HepG2 (cell line): ENCODE data around the gene DPP3. TPM values are rescaled to one million over a fixed set of nuclear protein-coding genes. Genes with fewer than 3 reads are reported as not detected.

Experiments used
- ATAC-seq: fragments of 200-7000 bp; cut with Tn5 transposase; 3 replicates; pipeline ENCODE4 v1.9.1; 2020; ENCODE audit warnings: mild to moderate bottlenecking, moderate library complexity
- BruUV-seq: library from RNA; stranded (reverse); fragments of 400-500 nt; replicated peaks from 2 replicates; lab custom pipeline; 2021; lab: Mats Ljungman, UMichigan
- CTCF ChIA-PET: fragments of 300-600 bp; formaldehyde crosslinking; extraction: SDS; loops from one replicate; lab custom pipeline; 2021; ENCODE audit warnings: low total read pairs, inconsistent platforms, low intra/inter-chr PET ratio; lab: Yijun Ruan, JAX
- POLR2A ChIA-PET: fragments of 350-600 bp; sonication (Branson Sonifier 250); formaldehyde crosslinking; loops from one replicate; lab custom pipeline; 2020; ENCODE audit warnings: antibody characterized with exemption, inconsistent platforms; lab: Yijun Ruan, JAX
- DNase-seq: peaks from one replicate; pipeline ENCODE4 v3.0.0-alpha.2; 2015; ENCODE audit warnings: low spot score
- FAIRE-seq: peaks from 3 replicates; lab custom pipeline; 2011; peaks lifted over from hg19 to GRCh38; lab: Jason Lieb, UNC
- H2AFZ ChIP-seq: one replicate; pipeline ENCODE4 v1.6.1; 2011; ENCODE audit warnings: low read length, inconsistent platforms
- H3K27ac ChIP-seq: fragments of 300-600 bp; 3 replicates; pipeline ENCODE4 v1.8.0; 2011; ENCODE audit warnings: mixed run types, mild to moderate bottlenecking, mixed read lengths, low read length, inconsistent platforms; ENCODE audit not compliant: insufficient read depth; ENCODE audit errors: extremely low read length
- H3K27me3 ChIP-seq, 2 experiments: fragments of 200-600 bp in 1 of 2; 2 replicates in 1 of 2; 3 replicates in 1 of 2; pipeline versions ENCODE4 v1.6.0 to v1.8.0; 2011; ENCODE audit warnings: low read length in 2 of 2, mild to moderate bottlenecking in 2 of 2, moderate library complexity in 2 of 2, inconsistent platforms in 1 of 2; ENCODE audit not compliant: insufficient read depth in 2 of 2, control insufficient read depth in 1 of 2
- H3K36me3 ChIP-seq, 2 experiments: fragments of 200-600 bp in 1 of 2; replicated peaks in 1 of 2; 2 replicates in 1 of 2; 3 replicates in 1 of 2; pipeline versions ENCODE4 v1.5.1 to v1.8.0; 2011; ENCODE audit warnings: low read length in 2 of 2, inconsistent platforms in 1 of 2; ENCODE audit not compliant: insufficient read depth in 2 of 2, control insufficient read depth in 1 of 2
- H3K4me1 ChIP-seq: 2 replicates; pipeline ENCODE4 v1.5.1; 2012; ENCODE audit warnings: low read length, inconsistent platforms; ENCODE audit not compliant: insufficient read depth
- H3K4me2 ChIP-seq: 2 replicates; pipeline ENCODE4 v1.6.0; 2011; ENCODE audit warnings: low read depth, low read length, inconsistent platforms
- H3K4me3 ChIP-seq, 3 experiments: fragments of 200-600 bp in 1 of 3; sonication (generic), shearing (Covaris generic) in 1 of 3; replicated peaks in 1 of 3; 2 replicates each; pipeline ENCODE4 v1.5.1; 2011 to 2016; ENCODE audit warnings: low read length in 3 of 3, inconsistent platforms in 2 of 3, low read depth in 2 of 3, mild to moderate bottlenecking in 2 of 3, control low read depth in 1 of 3, mixed read lengths in 1 of 3; ENCODE audit not compliant: insufficient read depth in 1 of 3
- H3K79me2 ChIP-seq: one replicate; pipeline ENCODE4 v1.6.1; 2011; ENCODE audit warnings: low read length, inconsistent platforms; ENCODE audit not compliant: insufficient read depth
- H3K9ac ChIP-seq: 2 replicates; pipeline ENCODE4 v1.6.0; 2011; ENCODE audit warnings: mild to moderate bottlenecking, low read depth, low read length, inconsistent platforms; ENCODE audit not compliant: insufficient read depth
- H3K9me3 ChIP-seq: 2 replicates; pipeline ENCODE4 v1.5.1; 2012; ENCODE audit warnings: mild to moderate bottlenecking, low read length
- H4K20me1 ChIP-seq: 2 replicates; pipeline ENCODE4 v1.6.0; 2011; ENCODE audit warnings: inconsistent platforms, mild to moderate bottlenecking, low read length, moderate library complexity; ENCODE audit not compliant: insufficient read depth
- BCLAF1 ChIP-seq: fragments of 450-650 bp; IDR thresholded peaks from 2 replicates; pipeline ENCODE4 v1.6.1; 2017; ENCODE audit warnings: mild to moderate bottlenecking
- DNMT1 ChIP-seq: sonication (generic); formaldehyde crosslinking; IDR thresholded peaks from 2 replicates; pipeline ENCODE4 v1.5.1; 2020; ENCODE audit warnings: mild to moderate bottlenecking, missing genetic modification reagents
- GATAD2A ChIP-seq: IDR thresholded peaks from 2 replicates; pipeline ENCODE4 v1.6.1; 2016
- KLF9 ChIP-seq: IDR thresholded peaks from 2 replicates; pipeline ENCODE4 v1.6.1; 2016; ENCODE audit warnings: low read depth
- MXD3 ChIP-seq: IDR thresholded peaks from 2 replicates; pipeline ENCODE4 v1.6.1; 2016; ENCODE audit warnings: mild to moderate bottlenecking, missing biosample characterization, missing genetic modification reagents
- ZHX2 ChIP-seq, 2 experiments: sonication (generic) in 1 of 2; formaldehyde crosslinking in 1 of 2; IDR thresholded peaks; 2 replicates each; pipeline versions ENCODE4 v1.6.1 to v1.9.0; 2014 to 2022; ENCODE audit warnings: antibody characterized with exemption in 1 of 2, borderline replicate concordance in 1 of 2, inconsistent platforms in 1 of 2, low read depth in 1 of 2, missing genetic modification reagents in 1 of 2
- ZIK1 ChIP-seq: sonication (generic); formaldehyde crosslinking; IDR thresholded peaks from 2 replicates; pipeline ENCODE4 v1.5.0; 2020; ENCODE audit warnings: mild to moderate bottlenecking, low read depth, missing genetic modification reagents, borderline replicate concordance
- ZNF17 ChIP-seq: sonication (generic); formaldehyde crosslinking; IDR thresholded peaks from 2 replicates; pipeline ENCODE4 v1.5.0; 2020; ENCODE audit warnings: mild to moderate bottlenecking, missing genetic modification reagents
- ZNF20 ChIP-seq: sonication (generic); formaldehyde crosslinking; IDR thresholded peaks from 2 replicates; pipeline ENCODE4 v1.4.0; 2020; ENCODE audit warnings: mild to moderate bottlenecking, moderate library complexity, missing genetic modification reagents
- ZNF224 ChIP-seq: sonication (generic); formaldehyde crosslinking; IDR thresholded peaks from 2 replicates; pipeline ENCODE4 v1.5.0; 2020; ENCODE audit warnings: mild to moderate bottlenecking, missing genetic modification reagents
- ZNF446 ChIP-seq: sonication (generic); formaldehyde crosslinking; IDR thresholded peaks from 2 replicates; pipeline ENCODE4 v1.5.0; 2020; ENCODE audit warnings: mild to moderate bottlenecking, missing genetic modification reagents
- ZNF660 ChIP-seq: sonication (generic); formaldehyde crosslinking; IDR thresholded peaks from 2 replicates; pipeline ENCODE4 v1.5.1; 2020; ENCODE audit warnings: mild to moderate bottlenecking, low read depth, missing genetic modification reagents, borderline replicate concordance
- ZNF790 ChIP-seq: sonication (generic); formaldehyde crosslinking; IDR thresholded peaks from 2 replicates; pipeline ENCODE4 v1.8.0; 2022; ENCODE audit warnings: missing genetic modification reagents, mild to moderate bottlenecking, borderline replicate concordance
- WGBS: methylation state at CpG from one replicate; pipeline ENCODE4 v1.1.6; 2017; ENCODE audit warnings: low lambda C conversion rate; 5-methylcytosine and 5-hydroxymethylcytosine counted together
- in situ Hi-C: cut with HindIII; loops from 2 replicates; pipeline ENCODE4 v1.10.0; 2017; ENCODE audit warnings: low pct_unique_long_range_greater_than_20kb; ENCODE audit not compliant: extremely low pct_ligation_motif_present
- intact Hi-C: fragments of 100-400 bp; cut with micrococcal nuclease; formaldehyde crosslinking; loops from one replicate; pipeline ENCODE4 v1.10.0; 2022; ENCODE audit not compliant: unreplicated experiment
- polyA plus RNA-seq, 8 experiments: library from polyadenylated mRNA; depleted of rRNA in 3 of 8; stranded (reverse) in 7 of 8; unstranded in 1 of 8; fragments of >200 nt; fragmentation: Illumina TruSeq in 4 of 8; extraction: Trizol in 4 of 8; gene quantifications; 2 replicates each; pipeline versions ENCODE4 v1.2.1 to v1.2.3, GENCODE V29; 2011 to 2016; ENCODE audit warnings: low read depth in 4 of 8, missing spikeins in 1 of 8, mixed read lengths in 1 of 8; ENCODE audit not compliant: insufficient read depth in 1 of 8
- total RNA-seq, 5 experiments: library from RNA; depleted of rRNA; stranded (reverse); fragments of >200 nt; fragmentation: Illumina TruSeq; extraction: Trizol; gene quantifications; 2 replicates each; pipeline ENCODE4 v1.2.3, GENCODE V29; 2016; ENCODE audit warnings: low read depth in 1 of 5

DPP3 gene
- total and polyA plus RNA-seq, 2 of the 13 experiments (the other 11 are each of a cell fraction or from before 2014, with no cell fraction given), result 38.4 to 59.8 TPM

GRCh38 chr11:66523611-66524010 lies 43.4 kb downstream of the DPP3 start:
- Histone ChIP-seq H2AFZ (no peak overlapping the region), H4K20me1 (no peaks in the 10 kb centered on the region), H3K27ac (no peak overlapping the region), H3K79me2 (no peaks in the 10 kb centered on the region), H3K4me2 (no peak overlapping the region), H3K36me3 (peaks cover 0 to 3% of the 10 kb centered on the region in 2 experiments; a peak in 3 of 5 replicates), H3K27me3 (no peaks in the 10 kb centered on the region), H3K4me3 (no peak overlapping the region), H3K9me3 (no peaks in the 10 kb centered on the region), H3K4me1 (no peaks in the 10 kb centered on the region), H3K9ac (no peak overlapping the region)
- intact Hi-C loops, result no loop called here
- BruUV-seq, result no TSS peak
- ChIA-PET CTCF (no interaction called here), POLR2A (no interaction called here)
- DNase-seq (no peak), FAIRE-seq (no peak), ATAC-seq (no peak)
- TF ChIP-seq BCLAF1, result no peak
- TF ChIP-seq DNMT1, result no peak
- no peak for TF ChIP-seq ZNF17
- TF ChIP-seq ZIK1 (CRISPR knock-in tag), result no peak
- TF ChIP-seq MXD3 (CRISPR knock-in tag), result no peak
- no peak for TF ChIP-seq ZNF224 (CRISPR knock-in tag)
- TF ChIP-seq ZHX2 (IDR thresholded peaks at IDR 0.05; ENCODE audit: low read depth), result no peak
- TF ChIP-seq ZHX2 (CRISPR knock-in tag; IDR thresholded peaks at IDR 0.05; ENCODE audit: borderline replicate concordance), result no peak
- no peak for TF ChIP-seq ZNF660 (CRISPR knock-in tag)
- no peak for TF ChIP-seq KLF9 (CRISPR knock-in tag)
- TF ChIP-seq ZNF790 (CRISPR knock-in tag), result no peak
- no peak for TF ChIP-seq ZNF446 (CRISPR knock-in tag)
- TF ChIP-seq GATAD2A (CRISPR knock-in tag), result no peak
- TF ChIP-seq ZNF20, result no peak
- in situ Hi-C loops, result no loop called here
- WGBS, result 98% methylated on average over 11 of the region's 11 CpGs
